GM19455 (cell line): ENCODE results near the gene HTR4.

Experiments
- ATAC-seq: cut with Tn5 transposase; IDR thresholded peaks from one replicate; pipeline ENCODE4 v1.9.1; 2021; ENCODE audit not compliant: unreplicated experiment

The HTR4 gene

GRCh38 chr5:148665431-148665830 is 11.1 kb upstream of the HTR4 start:
- no peak for ATAC-seq

DNA sequence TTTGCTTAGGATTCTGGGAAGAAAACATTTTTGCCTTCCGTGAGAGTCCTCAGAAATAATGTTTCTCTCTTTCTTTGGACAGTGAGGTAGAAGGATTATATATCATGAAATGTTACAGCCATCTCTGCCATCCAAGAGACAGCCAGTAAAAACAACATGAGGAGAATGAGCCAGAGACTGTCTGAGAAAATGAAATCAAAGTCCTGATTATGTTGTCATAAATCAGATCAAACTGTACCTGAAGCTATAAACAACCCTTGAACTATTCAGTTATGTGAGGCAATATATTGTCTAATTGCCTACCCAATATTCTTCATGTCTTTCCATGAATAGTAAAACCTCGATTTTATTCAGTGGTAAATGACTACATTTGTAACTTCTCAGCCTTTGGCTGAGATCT is 9.2 kb upstream of the HTR4 start:
- no peak for ATAC-seq

DNA sequence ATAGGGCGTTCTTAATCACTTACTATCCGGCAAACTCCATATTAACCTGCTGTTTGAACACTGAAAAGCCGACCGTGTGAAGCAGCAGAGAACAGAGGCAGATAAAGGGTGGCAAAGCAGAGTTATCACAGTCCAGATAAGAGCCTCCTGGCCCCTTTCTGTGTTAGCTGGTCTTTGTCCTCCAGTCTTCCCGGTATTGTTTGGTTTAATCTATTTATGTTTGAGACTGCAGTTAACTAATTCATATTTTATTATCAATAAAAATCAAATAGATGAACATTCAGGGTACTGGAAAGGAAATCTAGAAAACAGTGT is 6.0 kb upstream of the HTR4 start:
- ATAC-seq = no peak

DNA sequence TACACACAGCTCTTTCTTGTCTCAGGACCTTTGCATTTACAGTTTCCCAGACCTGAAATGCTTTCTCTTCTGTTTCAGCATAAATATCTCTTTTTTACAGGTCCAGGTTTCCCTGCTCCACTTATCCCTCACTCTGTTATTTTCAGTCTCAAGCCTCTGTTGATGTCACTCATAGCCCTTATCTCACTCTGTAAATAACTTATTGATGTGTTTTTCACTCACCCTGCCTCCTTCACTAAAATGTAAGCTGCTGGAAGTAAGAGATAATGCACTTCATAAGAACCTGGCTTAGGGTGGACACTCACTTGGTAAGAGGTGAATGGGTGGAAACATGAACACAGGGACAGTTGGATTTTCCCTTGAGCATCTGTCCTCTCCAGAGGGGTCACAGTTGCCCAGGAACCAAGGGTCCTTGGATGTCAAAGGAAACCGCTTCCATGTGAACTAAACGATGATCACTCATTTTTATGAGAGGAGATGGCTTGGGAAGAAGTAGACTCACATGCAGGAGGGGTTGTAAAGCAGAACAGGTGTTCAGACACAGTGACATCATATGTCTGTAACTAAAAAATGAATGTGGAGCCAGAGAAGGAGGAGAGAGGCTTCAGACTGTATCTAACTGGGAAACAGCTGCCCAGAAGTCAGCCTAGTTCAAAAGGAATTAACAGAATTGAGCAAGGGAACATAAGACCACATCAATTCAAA is 5.5 kb upstream of the HTR4 start:
- no peak for ATAC-seq

DNA sequence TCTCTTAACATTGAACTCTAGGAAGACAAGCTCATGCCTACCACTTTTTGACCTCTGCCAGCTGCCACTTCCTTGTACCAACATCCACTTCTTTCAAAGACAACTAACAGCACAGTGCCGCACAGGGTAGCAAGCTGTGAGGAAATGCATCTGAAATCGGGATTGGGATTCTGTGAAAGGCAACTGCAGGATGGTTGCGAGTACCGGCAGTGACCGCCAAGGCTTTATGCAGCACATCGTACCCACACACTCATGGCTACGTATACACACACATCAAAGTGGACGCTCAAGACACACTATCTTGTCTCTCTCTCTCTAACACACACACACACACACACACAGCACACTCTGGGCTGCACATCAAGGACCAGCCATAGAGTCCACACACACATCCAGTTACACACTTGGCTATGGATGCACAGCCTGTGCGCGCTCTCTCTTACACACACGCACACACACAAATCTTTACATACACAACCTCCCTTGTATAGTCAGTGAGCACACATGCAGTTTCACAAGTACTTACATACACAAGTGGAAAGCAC is 964 bp downstream of the HTR4 start:
- ATAC-seq = no peak

DNA sequence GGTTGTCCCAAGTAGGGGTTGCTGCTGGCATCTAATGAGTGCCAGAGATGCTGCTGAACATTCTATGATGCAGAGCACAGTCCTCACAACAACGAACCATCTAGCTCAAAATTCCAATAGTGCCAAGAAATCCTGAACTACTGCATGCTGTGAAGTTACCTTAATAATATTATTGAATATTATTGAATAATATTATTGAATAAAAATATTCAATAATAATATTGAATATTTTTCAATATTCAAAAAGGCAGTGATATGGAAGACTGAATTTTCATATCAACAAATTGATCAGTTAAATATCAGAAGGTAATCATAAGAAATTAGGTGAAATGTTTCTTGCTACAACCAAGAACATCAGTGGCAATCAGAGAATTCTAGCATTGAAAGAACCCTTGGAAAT is 2.8 kb downstream of the HTR4 start:
- ATAC-seq = no peak

GRCh38 chr5:148645527-148645926 is 8.8 kb downstream of the HTR4 start:
- ATAC-seq = no peak

DNA sequence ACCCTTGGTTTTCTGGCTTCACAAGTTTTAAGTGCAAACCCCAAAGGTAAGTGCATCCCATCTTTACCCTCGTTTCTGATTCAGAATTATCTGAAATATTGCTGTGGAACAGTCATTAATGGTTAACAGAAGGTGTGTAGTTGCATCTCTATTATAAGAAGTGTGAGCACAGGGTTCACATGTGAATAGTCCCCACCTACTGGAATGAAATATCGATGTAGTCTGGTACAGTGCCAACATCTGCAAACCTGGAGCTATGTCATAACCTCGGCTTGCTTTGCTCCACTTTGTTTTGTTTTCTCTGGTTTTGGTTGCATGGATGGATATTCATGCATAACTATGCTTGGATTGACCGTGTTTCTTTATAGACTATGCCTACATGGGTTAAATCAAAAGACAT is 12.6 kb downstream of the HTR4 start:
- no peak for ATAC-seq

GRCh38 chr5:148640471-148640870 is 13.9 kb downstream of the HTR4 start:
- ATAC-seq = no peak

DNA sequence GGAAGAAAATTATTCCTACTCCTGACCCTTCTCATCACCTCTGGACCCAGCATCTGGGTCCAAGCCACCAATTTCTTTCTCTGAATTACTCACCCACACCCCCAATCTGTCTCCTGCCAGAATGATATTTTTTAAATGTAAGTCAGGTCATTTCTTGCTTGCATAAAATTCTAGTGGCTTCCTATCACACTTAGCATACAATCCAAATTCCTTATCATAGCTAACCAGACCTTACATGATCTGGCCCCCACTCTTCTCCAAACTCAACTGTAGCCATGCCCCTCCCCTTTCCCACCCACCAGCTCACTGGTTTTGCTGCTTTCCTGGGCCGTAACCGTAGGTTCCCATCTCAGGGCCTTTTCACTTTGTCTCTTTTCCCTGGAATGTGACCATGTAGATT is 15.2 kb downstream of the HTR4 start:
- ATAC-seq = no peak

- ATAC-seq = no peak
Measured at GRCh38 chr5:148636353-148636752, 18.0 kb downstream of the HTR4 start.

DNA sequence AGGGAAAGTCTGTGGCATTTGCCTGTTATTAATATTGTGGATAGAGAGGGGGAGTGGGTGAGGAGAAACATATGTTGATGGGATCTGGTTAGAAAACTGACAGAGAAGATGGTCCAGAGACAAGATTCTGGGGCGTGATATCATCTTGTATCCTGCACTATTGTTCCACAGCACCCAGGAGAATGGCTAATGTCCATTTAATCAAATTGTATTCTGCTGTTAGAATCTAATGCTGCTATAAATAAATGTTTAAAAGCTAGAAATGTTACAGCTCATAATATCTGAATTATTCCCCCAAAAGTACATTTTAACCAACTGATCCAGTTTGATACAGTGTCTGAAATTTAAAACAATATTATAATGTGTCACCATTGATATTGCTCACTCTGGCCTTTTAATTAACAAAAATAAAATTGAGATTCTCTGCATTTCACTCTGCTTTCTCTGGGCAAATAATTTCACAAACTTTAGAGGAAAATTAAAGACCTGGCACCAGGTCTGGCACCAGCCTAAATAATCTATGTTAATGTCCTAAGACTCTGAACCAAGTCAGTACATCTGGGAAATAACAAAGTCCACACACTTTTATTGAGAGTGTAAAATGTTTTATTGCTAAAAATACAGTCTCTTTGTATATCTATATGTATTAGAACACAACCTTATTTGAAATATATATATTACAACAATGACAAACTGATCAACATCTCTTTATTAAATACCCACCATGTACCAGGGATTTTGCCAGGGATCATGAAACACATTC is 18.8 kb downstream of the HTR4 start:
- no peak for ATAC-seq

GRCh38 chr5:148633067-148633377 is 21.3 kb downstream of the HTR4 start:
- no peak for ATAC-seq

DNA sequence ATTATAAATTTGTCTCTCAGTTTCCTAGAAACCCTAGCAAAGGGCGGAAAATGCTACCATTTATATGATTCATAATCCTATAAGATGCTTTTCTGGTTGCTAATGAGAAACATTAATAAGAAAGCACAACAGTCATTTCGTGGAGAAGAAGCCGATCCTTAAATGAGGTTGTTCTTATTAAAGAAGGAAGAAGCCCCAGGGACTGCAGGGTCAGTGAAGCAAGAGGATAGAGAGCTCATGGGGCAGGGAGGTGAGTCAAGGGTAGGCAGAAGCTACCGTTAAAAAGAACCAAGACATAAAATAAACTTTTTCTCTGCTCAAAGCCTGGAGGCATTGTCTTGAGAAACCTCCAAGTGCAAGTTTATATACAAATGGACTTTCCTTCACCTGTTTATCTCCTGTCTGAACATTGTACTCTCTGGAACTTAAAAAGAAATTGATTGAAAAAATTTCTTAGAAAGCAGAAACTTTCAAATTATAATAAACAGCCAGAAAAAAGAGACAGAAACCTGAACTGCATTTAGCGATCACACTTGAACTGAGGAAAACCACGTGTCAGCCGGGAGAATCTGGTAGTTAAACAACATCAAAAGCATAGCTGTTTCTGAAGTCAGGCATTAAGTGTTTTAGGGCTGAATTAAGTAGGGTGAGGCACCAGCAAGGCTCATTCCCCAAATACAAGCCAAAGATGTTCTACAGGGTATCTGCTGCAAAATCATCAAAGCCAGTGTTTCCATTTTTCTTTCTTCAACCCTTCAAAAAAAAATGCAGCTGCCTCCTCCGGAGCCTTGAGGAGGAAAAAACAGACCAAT is 21.9 kb downstream of the HTR4 start:
- no peak for ATAC-seq

- no peak for ATAC-seq
Measured at GRCh38 chr5:148626986-148627385, 27.3 kb downstream of the HTR4 start.

DNA sequence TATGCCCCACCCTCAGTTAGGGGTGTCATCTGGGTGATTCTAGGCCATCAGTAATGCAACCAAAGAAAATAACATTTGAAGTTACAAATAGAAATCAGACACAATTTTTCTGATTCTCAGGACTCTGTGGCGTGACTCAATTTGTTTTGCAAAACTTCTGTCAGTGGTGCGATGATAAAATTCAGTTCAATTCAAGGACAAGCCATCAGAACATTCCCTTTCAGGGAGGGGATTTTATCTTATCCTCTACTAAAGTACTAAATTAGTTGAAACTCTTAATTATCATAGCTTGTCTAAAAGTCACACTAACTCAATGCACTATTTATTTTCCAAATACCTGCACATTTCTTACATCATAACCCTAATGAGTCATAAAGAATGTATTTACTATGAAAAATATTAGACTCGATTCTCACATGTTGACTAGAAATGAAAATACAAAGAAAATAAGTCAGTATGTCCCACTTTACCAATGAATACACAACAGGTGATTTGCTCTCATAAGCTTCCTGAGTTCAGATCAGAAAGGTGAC is 28.2 kb downstream of the HTR4 start:
- no peak for ATAC-seq

- ATAC-seq = no peak
Measured at GRCh38 chr5:148625250-148625649, 29.1 kb downstream of the HTR4 start.

DNA sequence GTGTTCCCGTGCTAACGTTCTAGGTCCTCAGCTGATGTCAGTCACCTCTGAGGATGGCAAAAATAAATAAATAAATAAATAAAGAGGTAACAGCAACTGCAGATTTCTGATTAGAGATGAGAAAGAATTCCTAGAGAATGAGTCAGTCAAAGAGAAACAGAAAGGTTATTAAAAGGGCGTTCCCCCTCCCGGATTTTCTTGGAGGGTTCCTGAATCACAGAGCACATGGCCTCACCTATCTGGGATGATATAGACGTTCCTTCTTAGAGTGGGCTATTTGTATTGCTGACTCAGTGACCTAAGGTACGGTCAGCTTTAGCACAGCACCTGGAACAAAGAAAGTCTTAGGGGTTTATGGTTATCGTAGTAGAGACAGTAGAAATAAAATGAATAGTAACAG is 30.6 kb downstream of the HTR4 start:
- no peak for ATAC-seq

GRCh38 chr5:148623101-148623500 is 31.2 kb downstream of the HTR4 start:
- no peak for ATAC-seq

DNA sequence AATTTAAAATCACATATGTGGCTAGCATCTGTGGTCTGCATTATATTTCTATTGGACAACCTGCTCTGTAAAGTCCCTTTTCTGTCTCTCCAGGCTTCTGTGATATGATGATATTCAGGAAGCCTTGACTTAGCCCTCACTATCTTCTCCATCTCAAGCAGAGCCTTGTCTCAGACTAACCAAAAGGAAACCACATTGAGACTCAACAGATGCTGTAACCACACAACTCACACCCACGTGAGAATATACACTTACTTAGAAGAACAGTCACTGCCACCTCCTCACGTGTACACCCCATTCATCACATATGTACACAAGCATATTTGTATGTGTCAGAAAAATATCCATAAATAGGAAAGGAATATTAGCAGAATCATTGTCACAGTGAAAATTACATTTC is 33.6 kb downstream of the HTR4 start:
- no peak for ATAC-seq

DNA sequence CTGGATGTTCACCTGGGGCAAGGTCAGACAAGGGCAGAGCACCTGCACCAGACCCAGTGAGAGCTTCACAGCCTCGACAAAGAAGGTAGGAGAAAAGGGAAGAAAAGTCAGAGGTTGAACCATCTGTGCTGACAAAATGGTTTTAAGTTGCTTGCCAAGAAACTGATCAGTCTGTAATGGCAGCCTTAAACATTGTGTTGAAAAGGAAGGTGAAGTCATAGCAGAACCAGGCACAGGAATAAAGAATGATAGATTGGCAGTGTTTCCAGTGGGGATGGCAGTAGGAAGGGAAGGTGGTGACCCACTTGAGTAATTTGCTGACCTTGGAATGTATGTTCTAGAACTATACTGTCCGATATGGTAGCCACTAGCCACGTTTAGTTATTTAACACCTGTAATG is 34.2 kb downstream of the HTR4 start:
- ATAC-seq = no peak

DNA sequence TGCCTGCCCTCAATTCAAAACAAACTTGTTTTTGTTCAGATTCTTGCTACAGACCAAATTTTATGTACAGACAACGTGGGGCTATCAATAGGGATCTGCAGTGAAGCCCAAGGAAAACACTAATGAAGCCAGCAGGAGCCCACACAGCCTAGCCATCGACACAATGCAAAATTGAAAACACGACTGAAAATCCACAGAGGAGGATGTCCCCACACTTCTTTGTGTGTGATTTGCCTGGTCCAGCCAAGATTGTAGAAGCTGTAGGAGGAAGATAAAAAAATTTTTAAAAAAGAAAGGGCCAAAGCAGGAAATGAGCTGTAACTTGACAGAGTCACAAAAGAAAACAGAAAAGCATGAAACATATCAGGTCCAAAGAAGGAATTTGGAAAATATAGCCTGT is 34.8 kb downstream of the HTR4 start:
- ATAC-seq = no peak
